ENCODE data around the gene ABCG5. TPM values are rescaled to one million over a fixed set of nuclear protein-coding genes. Genes with fewer than 3 reads are reported as not detected.

The ABCG5 gene
- total RNA-seq, 3 donors from 2014 or later (not counting 1 experiment from before 2014, with no cell fraction given) = not detected

DNA sequence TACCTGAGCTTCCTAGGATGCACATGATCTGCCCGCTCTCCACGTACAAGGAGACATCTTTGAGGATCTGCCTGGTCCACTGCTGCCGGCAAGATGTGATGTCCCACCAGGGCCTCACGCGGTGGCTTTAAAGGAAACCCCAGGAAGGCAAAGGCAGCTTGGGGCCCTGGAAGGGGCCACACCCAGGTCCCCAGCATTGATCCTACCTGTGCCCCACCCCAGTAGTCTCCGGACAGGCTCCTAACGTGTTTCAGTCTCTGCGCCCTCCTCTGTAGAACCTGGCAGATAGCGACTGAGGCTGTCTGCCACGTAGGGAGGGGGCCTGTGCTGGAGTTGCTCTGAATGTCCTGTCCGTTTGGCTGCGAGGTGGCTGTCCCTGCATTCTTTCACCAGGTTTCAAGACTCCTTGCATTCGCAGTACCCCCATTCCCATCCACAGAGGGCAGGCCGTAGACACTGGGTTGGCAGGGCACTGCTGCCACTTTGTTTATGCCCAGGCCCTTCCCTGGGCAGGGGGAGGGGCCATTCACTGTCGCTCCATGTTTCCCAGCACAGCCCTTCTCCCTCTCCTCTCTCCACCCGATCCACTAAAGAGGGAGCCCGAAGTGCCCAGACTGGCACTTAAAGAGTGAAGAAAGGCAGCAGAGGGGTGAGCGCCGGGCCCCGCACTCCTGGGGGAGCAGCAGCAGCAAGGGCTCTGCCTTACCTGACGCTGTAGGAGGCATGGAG, 644 bp downstream of the ABCG5 start:
- H3K9me3 ChIP-seq (ENCODE audit: control insufficient read depth, insufficient read depth, low read length) = no peaks in the 10 kb centered on the region
- DNase-seq (no peak), ATAC-seq (no peak)
- H3K9me3 Mint-ChIP-seq = no peaks in the 10 kb centered on the region
- no peaks in the 10 kb centered on the region for H3K27me3 ChIP-seq (ENCODE audit: control insufficient read depth, insufficient read depth, low read length)
- intact Hi-C loops (cut with micrococcal nuclease) = no loop called here
- TF ChIP-seq, protein P1, sequence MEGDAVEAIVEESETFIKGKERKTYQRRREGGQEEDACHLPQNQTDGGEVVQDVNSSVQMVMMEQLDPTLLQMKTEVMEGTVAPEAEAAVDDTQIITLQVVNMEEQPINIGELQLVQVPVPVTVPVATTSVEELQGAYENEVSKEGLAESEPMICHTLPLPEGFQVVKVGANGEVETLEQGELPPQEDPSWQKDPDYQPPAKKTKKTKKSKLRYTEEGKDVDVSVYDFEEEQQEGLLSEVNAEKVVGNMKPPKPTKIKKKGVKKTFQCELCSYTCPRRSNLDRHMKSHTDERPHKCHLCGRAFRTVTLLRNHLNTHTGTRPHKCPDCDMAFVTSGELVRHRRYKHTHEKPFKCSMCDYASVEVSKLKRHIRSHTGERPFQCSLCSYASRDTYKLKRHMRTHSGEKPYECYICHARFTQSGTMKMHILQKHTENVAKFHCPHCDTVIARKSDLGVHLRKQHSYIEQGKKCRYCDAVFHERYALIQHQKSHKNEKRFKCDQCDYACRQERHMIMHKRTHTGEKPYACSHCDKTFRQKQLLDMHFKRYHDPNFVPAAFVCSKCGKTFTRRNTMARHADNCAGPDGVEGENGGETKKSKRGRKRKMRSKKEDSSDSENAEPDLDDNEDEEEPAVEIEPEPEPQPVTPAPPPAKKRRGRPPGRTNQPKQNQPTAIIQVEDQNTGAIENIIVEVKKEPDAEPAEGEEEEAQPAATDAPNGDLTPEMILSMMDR (IDR thresholded peaks at IDR 0.05) = no peak
- no peak overlapping the region for H3K27ac ChIP-seq (ENCODE audit: low read length)
- H3K36me3 ChIP-seq (ENCODE audit: control insufficient read depth, insufficient read depth, low read length) = no peaks in the 10 kb centered on the region
- H3K4me1 ChIP-seq (ENCODE audit: control insufficient read depth, insufficient read depth, low read length) = no peaks in the 10 kb centered on the region
- no peak overlapping the region for H3K27ac Mint-ChIP-seq
- H3K27me3 Mint-ChIP-seq (ENCODE audit: low read depth in 2 of 2) = peaks cover 5 to 7% of the 10 kb centered on the region in 2 donors
- H3K4me1 Mint-ChIP-seq = no peaks in the 10 kb centered on the region
- 94% methylated on average over 21 of the region's 21 CpGs for WGBS (ENCODE audit: insufficient coverage)
- H3K4me3 Mint-ChIP-seq = no peak overlapping the region
- H3K4me3 ChIP-seq (ENCODE audit: low read length) = no peak overlapping the region
- H3K36me3 Mint-ChIP-seq = no peaks in the 10 kb centered on the region

DNA sequence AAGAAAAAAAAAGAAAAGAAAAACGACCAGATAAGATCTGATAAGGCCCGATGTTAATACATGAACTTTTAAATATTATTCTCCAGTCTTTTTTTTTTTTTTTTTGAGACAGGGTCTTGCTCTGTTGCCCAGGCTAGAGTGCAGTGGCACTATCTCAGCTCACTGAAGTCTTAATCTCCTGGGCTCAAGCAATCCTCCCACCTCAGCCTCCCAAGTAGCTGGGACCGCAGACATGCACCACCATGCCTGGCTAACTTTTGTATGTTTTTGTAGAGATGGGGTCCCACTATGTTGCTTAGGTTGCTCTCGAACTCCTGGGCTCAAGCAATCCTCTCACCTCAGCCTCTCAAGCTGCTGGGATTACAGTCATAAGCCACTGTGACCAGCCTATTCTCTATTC, 1.6 kb downstream of the ABCG5 start:
- Mint-ChIP-seq H3K27ac (no peak overlapping the region), H3K36me3 (no peaks in the 10 kb centered on the region), H3K9me3 (no peaks in the 10 kb centered on the region), H3K27me3 (ENCODE audit: low read depth in 2 of 2) (peaks cover 5 to 7% of the 10 kb centered on the region in 2 donors), H3K4me3 (no peak overlapping the region), H3K4me1 (no peaks in the 10 kb centered on the region)
- no peak for DNase-seq
- 76% methylated on average over 3 of the region's 4 CpGs for WGBS (ENCODE audit: insufficient coverage)
- Histone ChIP-seq H3K4me3 (ENCODE audit: low read length) (no peak overlapping the region), H3K36me3 (ENCODE audit: control insufficient read depth, insufficient read depth, low read length) (no peaks in the 10 kb centered on the region), H3K9me3 (ENCODE audit: control insufficient read depth, insufficient read depth, low read length) (no peaks in the 10 kb centered on the region), H3K4me1 (ENCODE audit: control insufficient read depth, insufficient read depth, low read length) (no peaks in the 10 kb centered on the region), H3K27me3 (ENCODE audit: control insufficient read depth, insufficient read depth, low read length) (no peaks in the 10 kb centered on the region), H3K27ac (ENCODE audit: low read length) (no peak overlapping the region)
- ATAC-seq = no peak
- TF ChIP-seq, protein P1 (IDR thresholded peaks at IDR 0.05) = no peak
- intact Hi-C loops (cut with micrococcal nuclease) = no loop called here

DNA sequence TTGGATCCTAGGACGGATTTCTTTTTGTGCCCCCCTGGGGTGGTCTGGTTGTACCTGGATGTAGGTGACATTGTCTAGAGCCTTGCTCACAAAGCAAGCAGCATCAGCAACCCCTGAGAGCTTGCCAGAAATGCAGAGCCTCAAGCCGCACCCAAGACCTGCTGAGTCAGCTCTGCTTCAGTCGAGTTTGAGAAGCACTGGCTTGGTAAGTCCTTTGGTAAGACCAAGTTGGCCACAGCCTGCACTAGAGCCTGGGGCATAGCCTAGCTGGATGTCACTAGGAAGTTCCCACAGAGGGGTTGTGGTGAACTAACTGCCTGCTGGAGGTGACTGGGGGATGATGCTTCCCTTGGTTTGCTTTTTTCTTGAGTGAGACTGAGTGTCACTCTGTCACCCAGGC, 6.2 kb downstream of the ABCG5 start:
- ATAC-seq (no peak), DNase-seq (no peak)
- Histone ChIP-seq H3K27me3 (ENCODE audit: control insufficient read depth, insufficient read depth, low read length) (no peaks in the 10 kb centered on the region), H3K4me1 (ENCODE audit: control insufficient read depth, insufficient read depth, low read length) (no peaks in the 10 kb centered on the region), H3K36me3 (ENCODE audit: control insufficient read depth, insufficient read depth, low read length) (no peaks in the 10 kb centered on the region), H3K9me3 (ENCODE audit: control insufficient read depth, insufficient read depth, low read length) (no peaks in the 10 kb centered on the region), H3K27ac (ENCODE audit: low read length) (no peak overlapping the region), H3K4me3 (ENCODE audit: low read length) (no peak overlapping the region)
- TF ChIP-seq, protein P1 (IDR thresholded peaks at IDR 0.05) = no peak
- WGBS (ENCODE audit: insufficient coverage) = 54% methylated on average over 3 of the region's 3 CpGs
- intact Hi-C loops (cut with micrococcal nuclease) = no loop called here
- no peak overlapping the region for H3K27ac Mint-ChIP-seq
- H3K36me3 Mint-ChIP-seq = no peaks in the 10 kb centered on the region
- H3K4me1 Mint-ChIP-seq = no peaks in the 10 kb centered on the region
- no peak overlapping the region for H3K4me3 Mint-ChIP-seq
- no peaks in the 10 kb centered on the region for H3K9me3 Mint-ChIP-seq
- peaks cover 9 to 21% of the 10 kb centered on the region in 2 donors for H3K27me3 Mint-ChIP-seq (ENCODE audit: low read depth in 2 of 2)
